Activated CD4-positive, alpha-beta T cell treated with anti-CD3 and anti-CD28 coated beads, Interleukin-2, amount 50 U/mL, for 48 hours (primary cell): ENCODE results near the gene TGFBR3.

ENCODE experiments used
- DNase-seq, 2 experiments: peaks; one replicate each; pipeline ENCODE4 v3.0.0-alpha.2; 2020

Gene TGFBR3

GRCh38 chr1:91796390-91796654 lies 89.6 kb downstream of the TGFBR3 start:
- no peak for DNase-seq

- DNase-seq: no peak
Observed at GRCh38 chr1:91795591-91796389, 90.2 kb downstream of the TGFBR3 start.

- no peak for DNase-seq
Observed at GRCh38 chr1:91793877-91794276, 92.1 kb downstream of the TGFBR3 start.

- DNase-seq: no peak
Observed at GRCh38 chr1:91793189-91793588, 92.8 kb downstream of the TGFBR3 start.

GRCh38 chr1:91792489-91793071 lies 93.4 kb downstream of the TGFBR3 start:
- no peak for DNase-seq

- DNase-seq: no peak
Observed at GRCh38 chr1:91791691-91792488, 94.1 kb downstream of the TGFBR3 start.

- DNase-seq: no peak
Observed at GRCh38 chr1:91791103-91791502, 94.8 kb downstream of the TGFBR3 start.

GRCh38 chr1:91790392-91790791 lies 95.6 kb downstream of the TGFBR3 start:
- DNase-seq: no peak

- DNase-seq: no peak
Observed at GRCh38 chr1:91789273-91789997, 96.5 kb downstream of the TGFBR3 start.

GRCh38 chr1:91787919-91788318 lies 98.0 kb downstream of the TGFBR3 start:
- DNase-seq: no peak

- DNase-seq: no peak
Observed at GRCh38 chr1:91784616-91785015, 101.3 kb downstream of the TGFBR3 start.

GRCh38 chr1:91784191-91784590 lies 101.8 kb downstream of the TGFBR3 start:
- no peak for DNase-seq

GRCh38 chr1:91783423-91784170 lies 102.4 kb downstream of the TGFBR3 start:
- no peak for DNase-seq

- DNase-seq: no peak
Observed at GRCh38 chr1:91781901-91782622, 103.9 kb downstream of the TGFBR3 start.

- no peak for DNase-seq
Observed at GRCh38 chr1:91781371-91781825, 104.6 kb downstream of the TGFBR3 start.

- DNase-seq: no peak
Observed at GRCh38 chr1:91779548-91780021, 106.4 kb downstream of the TGFBR3 start.

- DNase-seq: no peak
Observed at GRCh38 chr1:91778964-91779363, 107.0 kb downstream of the TGFBR3 start.

- no peak for DNase-seq
Observed at GRCh38 chr1:91777630-91778300, 108.2 kb downstream of the TGFBR3 start.

- DNase-seq: no peak
Observed at GRCh38 chr1:91777196-91777595, 108.8 kb downstream of the TGFBR3 start.

GRCh38 chr1:91776068-91776794 lies 109.7 kb downstream of the TGFBR3 start:
- no peak for DNase-seq
